ENCODE measurements around the gene CEACAM3.

- TF ChIP-seq TAF1 (IDR thresholded peaks at IDR 0.05; ENCODE audit: low read depth, low read length) (no peak), POLR2AphosphoS5 (IDR thresholded peaks at IDR 0.05; ENCODE audit: low read depth, low read length) (no peak), POLR2A (IDR thresholded peaks at IDR 0.05; ENCODE audit: low read depth, low read length) (no peak), SPI1 (IDR thresholded peaks at IDR 0.05; ENCODE audit: low read depth, low read length) (no peak)
Observed at GRCh38 chr19:41776700-41777099, 19.7 kb upstream of the CEACAM3 start.
